Prostate gland (tissue), 2 donors: ENCODE data around the gene TAF4. TPM values are rescaled to one million over a fixed set of nuclear protein-coding genes. Genes with fewer than 3 reads are reported as not detected.
"Not testable (repeated sequence)": the region's sequence is repeated elsewhere in the genome, so short reads cannot be mapped to it uniquely, and the experiment has no call there.

ENCODE experiments used
- DNase-seq: peaks from one replicate; pipeline ENCODE4 v3.0.0-alpha.2; 2019; ENCODE audit warnings: low spot score
- H3K27ac ChIP-seq, 2 donors: fragments of 200-600 bp; sonication (generic); 2 replicates each; pipeline ENCODE4 v1.5.1; 2017 to 2019
- H3K27me3 ChIP-seq: fragments of 200-600 bp; sonication (generic); replicated peaks from 2 replicates; pipeline ENCODE4 v1.5.1; 2019; ENCODE audit not compliant: insufficient read depth
- H3K36me3 ChIP-seq, 2 donors: fragments of 200-600 bp; sonication (generic); 1 replicate in 1 of 2; 2 replicates in 1 of 2; pipeline versions ENCODE4 v1.5.1 to v1.8.1; 2017 to 2019
- H3K4me1 ChIP-seq: fragments of 200-600 bp; sonication (generic); replicated peaks from 2 replicates; pipeline ENCODE4 v1.5.1; 2019
- H3K4me3 ChIP-seq, 2 donors: fragments of 200-600 bp; sonication (generic); 2 replicates each; pipeline ENCODE4 v1.5.1; 2017 to 2019
- H3K9me3 ChIP-seq: fragments of 200-600 bp; sonication (generic); 2 replicates; pipeline ENCODE4 v1.5.1; 2017
- POLR2A ChIP-seq: fragments of 450-650 bp; IDR thresholded peaks from one replicate; pipeline ENCODE4 v1.6.1; 2016; ENCODE audit warnings: antibody characterized with exemption, mild to moderate bottlenecking
- POLR2AphosphoS5 ChIP-seq: sonication (generic); formaldehyde crosslinking; IDR thresholded peaks from one replicate; pipeline ENCODE4 v1.6.1; 2017; ENCODE audit warnings: antibody characterized with exemption
- WGBS: methylation state at CpG from one replicate; pipeline ENCODE4 v1.1.5; 2018; 5-methylcytosine and 5-hydroxymethylcytosine counted together
- intact Hi-C: fragments of 100-400 bp; cut with DNase I; formaldehyde crosslinking; loops from one replicate; pipeline ENCODE4 v1.14.2; 2022
- total RNA-seq, 2 donors: library from RNA; depleted of rRNA; stranded (reverse); fragments of >200 nt; gene quantifications; one replicate each; pipeline ENCODE4 v1.1.0, GENCODE V29; 2016
- TF ChIP-seq, protein P1 (sequence below), 4 experiments: fragments of 200-600 bp in 2 of 4; fragments of 450-650 bp in 2 of 4; sonication (generic) in 2 of 4; IDR thresholded peaks; 1 replicate in 3 of 4; 2 replicates in 1 of 4; pipeline ENCODE4 v1.5.1; 2016 to 2019; ENCODE audit warnings: antibody characterized with exemption in 4 of 4, mild to moderate bottlenecking in 2 of 4, moderate library complexity in 2 of 4

TAF4 gene
- total RNA-seq, 2 donors from 2014 or later = 19.9 to 57.1 TPM

DNA sequence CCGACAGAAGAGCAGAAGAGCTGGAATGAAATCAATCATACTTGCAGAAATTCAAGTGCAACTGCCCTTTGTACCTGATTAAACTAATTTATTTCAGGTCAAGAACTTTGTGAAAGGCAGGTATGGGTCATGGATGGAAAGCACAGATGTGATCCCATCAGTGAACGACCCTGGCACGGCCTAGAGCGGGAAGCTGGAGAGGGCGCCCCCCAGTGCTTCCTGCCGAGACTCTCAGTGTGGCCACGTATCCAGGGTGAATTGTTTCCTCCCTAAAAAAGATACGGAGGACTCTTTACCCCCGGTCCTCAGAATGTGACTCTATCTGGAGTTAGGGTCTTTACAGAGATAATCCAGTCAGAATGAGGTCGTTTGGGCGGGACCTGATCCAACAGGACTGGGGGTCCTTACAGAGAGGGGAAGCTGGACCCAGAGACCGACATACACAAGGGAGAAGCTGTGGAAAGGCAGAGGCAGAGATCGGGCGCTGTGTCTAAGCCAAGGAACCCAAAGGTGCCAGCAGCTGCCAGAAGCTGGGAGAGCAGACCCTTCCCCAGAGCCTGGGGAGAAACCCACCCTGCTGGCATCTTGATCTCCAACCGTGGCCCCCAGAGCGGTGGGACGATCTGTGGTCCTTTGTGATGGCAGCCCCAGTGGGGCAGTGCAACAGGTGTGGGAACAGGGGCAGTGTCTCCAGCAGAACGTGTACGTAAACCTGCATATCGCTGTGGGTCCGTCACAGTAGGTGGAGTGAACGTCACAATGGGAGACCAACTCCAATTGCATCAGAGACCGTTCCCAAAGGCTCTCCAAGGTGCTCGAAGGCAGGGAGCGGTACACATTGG is 91.9 kb downstream of the TAF4 start:
- WGBS = 97% methylated on average over 25 of the region's 25 CpGs
- H3K27ac ChIP-seq = no peak overlapping the region
- H3K9me3 ChIP-seq = no peaks in the 10 kb centered on the region
- no peaks in the 10 kb centered on the region for H3K27me3 ChIP-seq
- TF ChIP-seq POLR2A (no peak), POLR2AphosphoS5 (no peak)
- TF ChIP-seq, protein P1, sequence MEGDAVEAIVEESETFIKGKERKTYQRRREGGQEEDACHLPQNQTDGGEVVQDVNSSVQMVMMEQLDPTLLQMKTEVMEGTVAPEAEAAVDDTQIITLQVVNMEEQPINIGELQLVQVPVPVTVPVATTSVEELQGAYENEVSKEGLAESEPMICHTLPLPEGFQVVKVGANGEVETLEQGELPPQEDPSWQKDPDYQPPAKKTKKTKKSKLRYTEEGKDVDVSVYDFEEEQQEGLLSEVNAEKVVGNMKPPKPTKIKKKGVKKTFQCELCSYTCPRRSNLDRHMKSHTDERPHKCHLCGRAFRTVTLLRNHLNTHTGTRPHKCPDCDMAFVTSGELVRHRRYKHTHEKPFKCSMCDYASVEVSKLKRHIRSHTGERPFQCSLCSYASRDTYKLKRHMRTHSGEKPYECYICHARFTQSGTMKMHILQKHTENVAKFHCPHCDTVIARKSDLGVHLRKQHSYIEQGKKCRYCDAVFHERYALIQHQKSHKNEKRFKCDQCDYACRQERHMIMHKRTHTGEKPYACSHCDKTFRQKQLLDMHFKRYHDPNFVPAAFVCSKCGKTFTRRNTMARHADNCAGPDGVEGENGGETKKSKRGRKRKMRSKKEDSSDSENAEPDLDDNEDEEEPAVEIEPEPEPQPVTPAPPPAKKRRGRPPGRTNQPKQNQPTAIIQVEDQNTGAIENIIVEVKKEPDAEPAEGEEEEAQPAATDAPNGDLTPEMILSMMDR (IDR thresholded peaks at IDR 0.05) = no peak
- intact Hi-C loops = no loop called here
- H3K36me3 ChIP-seq = peaks cover 0 to 6% of the 10 kb centered on the region in 2 donors
- no peak overlapping the region for H3K4me3 ChIP-seq
- H3K4me1 ChIP-seq = no peaks in the 10 kb centered on the region
- DNase-seq = no peak

DNA sequence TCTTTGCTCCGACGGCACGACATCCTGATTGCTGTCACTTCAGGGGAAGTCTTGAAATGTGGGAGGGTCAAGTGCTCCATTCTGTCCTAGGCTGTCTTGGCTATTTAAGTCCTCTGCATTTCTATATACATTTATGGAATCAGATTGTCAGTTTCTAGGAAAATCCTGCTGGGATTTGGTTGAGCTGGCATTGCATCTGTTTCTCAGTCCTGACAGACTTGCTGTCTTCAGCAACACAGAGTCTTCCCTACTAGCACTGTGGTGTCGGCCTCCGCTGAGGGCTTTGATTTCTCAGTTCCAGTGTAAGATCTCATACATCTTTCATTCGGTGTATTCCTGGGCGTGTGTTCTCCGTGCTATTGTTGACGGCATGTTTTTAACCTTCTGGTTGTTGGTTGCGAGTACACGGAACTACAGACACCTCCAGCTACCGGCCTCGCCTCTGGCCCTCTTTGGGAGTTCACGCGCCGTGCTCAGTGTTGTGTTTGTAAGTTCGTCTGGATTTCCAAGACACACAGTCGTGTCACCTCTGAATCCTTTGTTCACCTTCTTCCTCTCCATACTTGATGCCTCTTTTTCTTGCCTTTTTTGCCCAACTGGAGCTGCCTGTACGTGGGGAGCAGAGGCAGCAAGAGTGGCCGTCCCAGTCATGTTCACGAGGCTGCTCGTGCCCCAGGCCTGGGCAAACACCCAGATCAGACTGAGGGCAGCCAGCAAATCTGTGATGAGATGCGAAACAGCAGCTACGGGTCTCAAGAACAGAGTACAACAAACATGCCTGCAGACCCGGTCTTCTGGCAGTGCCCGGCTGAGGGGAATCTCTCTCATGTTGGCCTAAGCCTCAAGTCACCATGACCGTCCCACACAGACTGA is 92.8 kb downstream of the TAF4 start:
- WGBS = 91% methylated on average over 27 of the region's 27 CpGs
- TF ChIP-seq, protein P1 (IDR thresholded peaks at IDR 0.05) = no peak
- no peak for TF ChIP-seq POLR2A
- TF ChIP-seq POLR2AphosphoS5 = no peak
- H3K4me3 ChIP-seq = no peak overlapping the region
- H3K4me1 ChIP-seq = no peaks in the 10 kb centered on the region
- H3K36me3 ChIP-seq = peaks cover 0 to 6% of the 10 kb centered on the region in 2 donors
- no peaks in the 10 kb centered on the region for H3K9me3 ChIP-seq
- DNase-seq = no peak
- no peak overlapping the region for H3K27ac ChIP-seq
- H3K27me3 ChIP-seq = no peaks in the 10 kb centered on the region
- intact Hi-C loops = no loop called here

DNA sequence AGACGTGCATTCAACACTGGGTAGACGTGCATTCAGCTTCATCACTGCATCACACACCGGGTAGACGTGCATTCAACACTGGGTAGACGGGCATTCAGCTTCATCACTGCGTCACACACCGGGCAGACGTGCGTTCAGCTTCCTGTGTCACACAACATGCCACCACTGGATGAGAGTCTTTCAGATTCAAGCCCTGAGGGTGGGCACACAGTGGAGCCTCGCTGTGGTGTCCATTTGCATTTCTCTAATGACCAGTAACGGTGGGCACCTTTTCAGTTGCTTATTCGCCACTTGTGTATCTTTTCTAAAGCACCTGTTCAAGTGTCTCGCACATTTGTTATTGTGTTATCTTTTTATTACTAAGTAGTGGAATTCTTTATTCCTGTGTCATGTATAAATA is 94.1 kb downstream of the TAF4 start:
- H3K27me3 ChIP-seq, H3K9me3 ChIP-seq, H3K4me1 ChIP-seq, DNase-seq, H3K36me3 ChIP-seq, H3K27ac ChIP-seq, H3K4me3 ChIP-seq, intact Hi-C loops: not testable (repeated sequence)
- WGBS = 99% methylated on average over 13 of the region's 13 CpGs

DNA sequence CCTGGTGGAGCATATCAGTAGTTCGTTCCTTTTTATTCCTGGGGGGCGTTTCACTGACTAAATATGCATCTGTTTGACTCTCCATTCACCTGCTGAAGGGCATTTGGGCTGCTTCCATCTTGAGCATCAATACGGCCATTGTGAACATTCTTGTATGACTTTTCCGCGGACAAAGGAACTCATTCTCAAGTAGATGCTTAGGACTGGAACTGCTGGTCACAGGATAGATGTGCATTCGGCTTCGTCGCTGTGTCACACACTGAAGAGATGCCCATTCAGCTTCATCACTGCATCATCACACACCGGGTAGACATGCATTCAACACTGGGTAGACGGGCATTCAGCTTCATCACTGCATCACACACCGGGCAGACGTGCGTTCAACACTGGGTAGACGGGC is 95.3 kb downstream of the TAF4 start:
- no peak overlapping the region for H3K27ac ChIP-seq
- H3K9me3 ChIP-seq = no peaks in the 10 kb centered on the region
- H3K4me1 ChIP-seq = no peaks in the 10 kb centered on the region
- H3K4me3 ChIP-seq = no peak overlapping the region
- intact Hi-C loops = no loop called here
- TF ChIP-seq, protein P1 (IDR thresholded peaks at IDR 0.05) = no peak
- TF ChIP-seq POLR2AphosphoS5 (no peak), POLR2A (no peak)
- H3K27me3 ChIP-seq = no peaks in the 10 kb centered on the region
- DNase-seq = no peak
- 95% methylated on average over 14 of the region's 14 CpGs for WGBS
- H3K36me3 ChIP-seq = peaks cover 0 to 6% of the 10 kb centered on the region in 2 donors

DNA sequence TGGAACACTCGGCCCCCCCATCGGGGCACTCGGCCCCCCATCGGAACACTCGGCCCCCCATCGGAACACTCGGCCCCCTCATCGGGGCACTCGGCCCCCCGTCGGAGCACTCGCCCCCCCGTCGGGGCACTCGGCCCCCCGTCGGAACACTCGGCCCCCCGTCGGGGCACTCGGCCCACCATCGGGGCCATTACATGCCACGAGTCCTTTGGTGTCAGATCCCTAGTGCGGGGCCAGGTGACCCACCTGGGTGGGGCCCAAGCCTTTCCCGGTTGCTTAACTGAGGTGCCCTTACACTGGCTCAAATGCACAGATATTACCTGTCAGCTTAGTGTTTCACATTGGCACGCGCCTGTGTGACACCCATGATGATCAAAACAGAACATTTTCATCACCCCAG is 95.9 kb downstream of the TAF4 start:
- H3K27ac ChIP-seq = no peak overlapping the region
- H3K36me3 ChIP-seq = peaks cover 0 to 6% of the 10 kb centered on the region in 2 donors
- no peaks in the 10 kb centered on the region for H3K4me1 ChIP-seq
- WGBS = 95% methylated on average over 27 of the region's 27 CpGs
- H3K4me3 ChIP-seq = no peak overlapping the region
- no peaks in the 10 kb centered on the region for H3K9me3 ChIP-seq
- no peaks in the 10 kb centered on the region for H3K27me3 ChIP-seq
- TF ChIP-seq POLR2AphosphoS5 = no peak
- intact Hi-C loops = no loop called here
- no peak for DNase-seq
